ENCODE results near the gene CEP350.

Gene CEP350

GRCh38 chr1:179971563-179972496 lies 17.2 kb downstream of the CEP350 start:
- H3K4me3 ChIP-seq (ENCODE audit: low read depth, low read length), result no peak overlapping the region
- in situ Hi-C loops (cut with HindIII; ENCODE audit: low sequenced_read_pairs), result no loop called here
- no peak for DNase-seq (ENCODE audit: low read depth)
- TF ChIP-seq, protein P1, sequence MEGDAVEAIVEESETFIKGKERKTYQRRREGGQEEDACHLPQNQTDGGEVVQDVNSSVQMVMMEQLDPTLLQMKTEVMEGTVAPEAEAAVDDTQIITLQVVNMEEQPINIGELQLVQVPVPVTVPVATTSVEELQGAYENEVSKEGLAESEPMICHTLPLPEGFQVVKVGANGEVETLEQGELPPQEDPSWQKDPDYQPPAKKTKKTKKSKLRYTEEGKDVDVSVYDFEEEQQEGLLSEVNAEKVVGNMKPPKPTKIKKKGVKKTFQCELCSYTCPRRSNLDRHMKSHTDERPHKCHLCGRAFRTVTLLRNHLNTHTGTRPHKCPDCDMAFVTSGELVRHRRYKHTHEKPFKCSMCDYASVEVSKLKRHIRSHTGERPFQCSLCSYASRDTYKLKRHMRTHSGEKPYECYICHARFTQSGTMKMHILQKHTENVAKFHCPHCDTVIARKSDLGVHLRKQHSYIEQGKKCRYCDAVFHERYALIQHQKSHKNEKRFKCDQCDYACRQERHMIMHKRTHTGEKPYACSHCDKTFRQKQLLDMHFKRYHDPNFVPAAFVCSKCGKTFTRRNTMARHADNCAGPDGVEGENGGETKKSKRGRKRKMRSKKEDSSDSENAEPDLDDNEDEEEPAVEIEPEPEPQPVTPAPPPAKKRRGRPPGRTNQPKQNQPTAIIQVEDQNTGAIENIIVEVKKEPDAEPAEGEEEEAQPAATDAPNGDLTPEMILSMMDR (IDR thresholded peaks at IDR 0.05; ENCODE audit: low read depth, low read length, missing control alignments), result no peak

DNA sequence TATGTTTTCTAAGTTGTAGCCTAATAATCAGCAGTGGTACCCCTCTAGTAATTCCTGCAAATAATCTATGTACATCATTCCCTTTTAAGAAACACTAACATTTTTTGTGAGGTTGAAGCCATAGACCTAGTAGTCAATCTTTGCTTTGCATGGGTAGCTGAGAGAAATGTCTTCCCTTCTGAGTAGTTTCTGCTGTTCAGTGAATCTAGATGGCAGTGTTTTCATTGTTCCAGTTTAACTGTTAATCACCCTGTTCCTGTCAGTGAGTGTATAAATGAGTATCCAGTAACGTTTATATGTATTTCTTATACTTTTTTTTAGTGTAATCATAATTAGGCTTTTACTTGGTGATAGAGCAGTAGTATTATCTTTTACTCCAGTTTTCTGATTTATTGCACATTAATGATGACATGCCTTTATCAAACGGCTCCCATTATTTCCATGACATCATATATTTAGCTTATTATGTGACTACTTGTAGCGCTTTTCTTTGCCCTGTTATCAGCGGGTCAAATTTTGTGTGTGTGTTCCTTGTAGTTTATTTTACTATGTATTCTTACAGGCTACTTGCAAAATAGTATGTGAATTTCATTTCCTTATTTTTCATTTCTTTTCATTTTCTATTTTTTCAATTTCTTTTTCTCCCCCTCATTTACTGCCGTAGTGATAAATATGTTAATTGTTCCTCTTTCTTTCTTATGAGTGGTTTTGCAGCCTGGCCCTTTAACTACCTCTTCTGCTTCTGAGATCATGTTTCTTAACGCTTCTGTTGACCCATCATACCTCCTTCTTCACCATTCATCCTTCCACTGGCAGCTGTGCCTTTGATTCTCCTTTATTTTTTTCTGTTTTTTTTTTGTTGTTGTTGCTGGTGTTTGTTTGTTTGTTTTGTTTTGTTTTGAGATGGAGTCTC lies 18.8 kb downstream of the CEP350 start:
- no peak overlapping the region for H3K4me3 ChIP-seq (ENCODE audit: low read depth, low read length)
- in situ Hi-C loops (cut with HindIII; ENCODE audit: low sequenced_read_pairs), result no loop called here
- TF ChIP-seq, protein P1 (IDR thresholded peaks at IDR 0.05; ENCODE audit: low read depth, low read length, missing control alignments), result no peak
- no peak for DNase-seq (ENCODE audit: low read depth)

DNA sequence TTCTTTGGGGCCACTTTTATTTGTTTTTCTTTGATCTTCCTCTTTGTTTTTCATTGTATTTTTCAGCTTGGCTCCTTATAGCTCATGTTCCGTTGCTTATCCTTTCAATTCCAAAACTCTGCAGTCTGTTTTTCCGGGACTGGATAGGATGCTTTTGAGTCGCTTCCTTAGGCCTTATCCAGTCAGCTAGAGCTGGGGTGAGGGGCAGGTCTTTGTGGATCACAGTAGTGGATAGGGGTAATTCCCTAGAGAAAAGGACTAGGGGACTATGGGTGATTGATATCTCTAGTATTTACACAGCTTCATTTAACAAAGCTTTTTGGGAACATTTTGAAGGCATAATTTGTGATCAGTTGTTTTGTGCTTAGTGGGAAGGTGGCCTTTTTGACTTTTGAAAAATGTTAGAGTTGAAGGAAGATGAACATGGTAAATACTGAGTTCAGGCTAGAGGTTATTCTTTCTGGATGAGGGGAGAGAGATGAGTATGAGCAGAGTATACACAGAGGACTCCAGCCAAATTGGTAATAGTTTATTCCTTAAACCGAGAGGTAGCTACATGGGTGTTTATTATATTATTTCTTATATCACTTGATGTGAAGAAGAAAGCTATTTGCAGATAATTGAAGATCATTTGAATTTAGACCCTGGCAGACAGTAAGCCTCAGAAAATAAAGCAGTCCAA lies 22.5 kb downstream of the CEP350 start:
- in situ Hi-C loops (cut with HindIII; ENCODE audit: low sequenced_read_pairs), result no loop called here
- no peak overlapping the region for H3K4me3 ChIP-seq (ENCODE audit: low read depth, low read length)
- TF ChIP-seq, protein P1 (IDR thresholded peaks at IDR 0.05; ENCODE audit: low read depth, low read length, missing control alignments), result no peak
- DNase-seq (ENCODE audit: low read depth), result no peak

GRCh38 chr1:179978199-179979079 lies 23.8 kb downstream of the CEP350 start:
- no peak overlapping the region for H3K4me3 ChIP-seq (ENCODE audit: low read depth, low read length)
- TF ChIP-seq, protein P1 (IDR thresholded peaks at IDR 0.05; ENCODE audit: low read depth, low read length, missing control alignments), result no peak
- DNase-seq (ENCODE audit: low read depth), result no peak
- in situ Hi-C loops (cut with HindIII; ENCODE audit: low sequenced_read_pairs), result no loop called here

DNA sequence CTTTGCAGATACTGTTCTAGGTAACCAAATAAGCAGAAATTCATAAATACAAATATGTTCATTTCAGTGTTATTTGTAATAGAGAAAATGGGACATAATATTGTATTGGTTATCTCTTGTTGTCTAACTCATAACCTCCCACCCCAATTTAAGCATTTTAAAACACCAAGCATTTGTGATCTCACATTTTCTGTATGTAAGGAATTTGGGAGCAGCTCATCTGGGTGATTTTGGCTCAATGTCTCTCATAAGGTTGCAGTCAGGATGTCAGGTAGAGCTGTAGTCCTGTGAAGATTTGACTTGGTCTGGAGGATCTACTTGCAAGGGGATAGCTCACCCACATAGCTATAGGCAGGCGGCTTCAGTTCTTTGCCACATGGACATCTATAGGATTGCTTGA lies 29.5 kb downstream of the CEP350 start:
- no peak overlapping the region for H3K4me3 ChIP-seq (ENCODE audit: low read depth, low read length)
- in situ Hi-C loops (cut with HindIII; ENCODE audit: low sequenced_read_pairs), result no loop called here
- DNase-seq (ENCODE audit: low read depth), result no peak
- TF ChIP-seq, protein P1 (IDR thresholded peaks at IDR 0.05; ENCODE audit: low read depth, low read length, missing control alignments), result no peak
